Measurements from ENCODE around the gene HPS1.
"Not testable (repeated sequence)": the region's sequence is repeated elsewhere in the genome, so short reads cannot be mapped to it uniquely, and the experiment has no call there.

Gene HPS1

DNA sequence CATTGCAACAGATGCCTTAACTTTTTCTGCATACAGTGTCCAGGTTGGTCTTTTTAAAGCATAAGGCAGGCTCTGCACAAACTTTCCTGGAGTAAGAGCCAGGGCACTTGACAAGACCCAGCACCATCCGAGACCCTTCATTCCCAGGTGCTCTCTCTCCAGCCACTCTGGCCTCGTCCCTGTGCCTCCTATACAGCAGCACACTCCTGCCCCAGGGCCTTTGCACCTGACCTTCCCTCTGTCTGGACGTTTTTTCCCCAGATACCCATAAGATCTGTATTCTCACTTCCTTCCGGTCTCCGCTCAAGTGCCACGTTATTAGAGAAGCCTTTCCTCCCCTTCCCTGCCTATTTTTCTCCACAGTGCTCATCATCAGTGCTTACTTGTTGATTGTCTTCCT, 57.3 kb downstream of the HPS1 start:
- DNase-seq (ENCODE audit: low spot score), result no peak

DNA sequence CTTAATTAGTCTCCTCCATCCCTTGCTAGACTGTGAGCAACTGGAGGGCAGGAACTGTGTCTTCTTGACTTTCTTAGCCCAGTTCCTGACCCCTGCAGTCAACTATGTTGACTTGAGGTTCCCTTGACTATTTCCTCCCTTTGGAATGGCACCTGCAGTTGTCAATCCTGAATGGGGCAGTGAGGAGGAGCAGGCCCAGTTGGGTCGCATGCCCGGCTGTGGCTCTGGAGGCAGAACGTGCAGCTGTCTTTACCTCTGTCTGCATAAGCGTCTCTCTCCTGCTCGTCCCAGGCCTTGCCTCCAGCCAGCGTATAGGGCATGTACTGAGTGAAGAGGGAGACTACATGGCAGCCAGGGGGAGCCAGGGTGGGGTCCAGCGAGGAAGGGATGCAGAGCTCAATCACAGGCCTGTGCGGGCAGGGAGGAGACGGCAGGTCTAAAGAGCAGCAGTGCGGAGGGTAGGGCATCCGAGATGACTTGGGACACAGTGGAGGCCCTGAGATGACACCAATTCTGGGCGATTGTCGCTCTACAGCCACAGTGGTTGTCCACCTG, 58.6 kb downstream of the HPS1 start:
- no peak for DNase-seq (ENCODE audit: low spot score)

DNA sequence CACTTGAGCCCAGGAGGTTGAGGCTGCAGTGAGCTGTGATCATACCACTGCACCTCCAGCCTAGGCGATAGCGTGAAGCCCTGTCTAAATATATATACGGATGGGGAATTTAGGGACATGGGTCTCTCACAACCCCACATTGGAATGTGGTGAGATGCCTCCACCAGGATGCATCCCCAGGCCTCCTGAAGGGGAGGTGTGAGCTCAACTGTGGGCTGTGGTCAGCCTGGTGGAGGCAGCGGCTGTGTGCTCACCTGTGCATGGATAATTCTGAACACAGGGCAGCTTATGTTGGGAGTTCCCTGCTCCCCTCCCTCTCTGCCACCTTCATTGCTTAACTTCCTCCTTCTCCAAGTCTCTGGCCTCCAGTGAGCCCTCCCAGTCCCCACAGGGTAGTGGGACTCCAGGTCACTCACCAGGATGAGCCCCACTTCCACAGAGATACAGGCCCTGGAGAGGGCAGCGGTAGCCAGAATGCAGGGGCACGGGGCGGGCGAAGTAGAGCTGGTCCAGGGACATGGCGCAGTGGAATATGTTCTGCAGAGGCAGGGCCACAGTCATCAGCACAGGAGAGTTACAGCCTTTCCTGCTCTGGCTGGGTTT, 62.1 kb downstream of the HPS1 start:
- no peak for DNase-seq (ENCODE audit: low spot score)

DNA sequence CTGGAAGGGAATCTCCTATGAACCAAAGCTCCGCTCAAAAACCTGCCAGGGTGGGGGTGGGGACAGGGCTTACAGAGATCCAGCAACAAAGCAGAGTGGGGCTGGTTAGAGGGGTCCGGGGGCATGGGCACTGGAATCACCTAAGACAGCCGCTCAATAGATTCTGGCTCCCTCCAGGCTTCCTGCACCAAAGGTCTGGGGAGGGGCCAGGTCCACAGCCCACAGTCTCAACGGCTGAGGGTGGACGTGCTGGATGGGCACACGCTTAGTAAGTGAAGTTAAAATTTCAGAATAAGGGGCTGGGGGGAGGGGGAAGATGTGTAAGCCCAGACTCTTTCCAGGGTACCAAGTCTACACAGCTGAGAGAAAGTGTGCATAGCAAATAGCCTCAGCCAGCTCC, 62.9 kb downstream of the HPS1 start:
- DNase-seq (ENCODE audit: low spot score), result no peak

DNA sequence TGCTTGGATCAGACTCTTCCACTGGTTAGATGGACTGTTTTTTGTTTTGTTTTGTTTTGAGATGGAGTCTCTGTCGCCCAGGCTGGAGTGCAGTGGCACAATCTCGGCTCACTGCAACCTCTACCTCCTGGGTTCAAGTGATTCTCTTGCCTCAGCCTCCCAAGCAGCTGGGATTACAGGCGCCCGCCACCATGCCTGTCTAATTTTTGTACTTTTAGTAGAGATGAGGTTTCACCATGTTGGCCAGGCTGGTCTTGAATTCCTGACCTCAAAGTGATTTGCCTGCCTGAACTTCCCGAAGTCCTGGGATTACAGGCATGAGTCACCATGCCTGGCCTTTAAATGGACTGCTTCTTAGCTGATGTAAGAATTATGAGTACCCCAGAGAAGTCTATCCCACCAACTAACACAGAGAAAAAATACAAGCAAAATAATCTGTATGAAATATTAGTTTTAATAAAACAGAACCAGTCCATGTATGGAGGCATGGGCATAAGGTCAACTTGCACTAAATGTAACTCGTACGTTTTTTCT, 63.5 kb downstream of the HPS1 start:
- not testable (repeated sequence) for DNase-seq (ENCODE audit: low spot score)

DNA sequence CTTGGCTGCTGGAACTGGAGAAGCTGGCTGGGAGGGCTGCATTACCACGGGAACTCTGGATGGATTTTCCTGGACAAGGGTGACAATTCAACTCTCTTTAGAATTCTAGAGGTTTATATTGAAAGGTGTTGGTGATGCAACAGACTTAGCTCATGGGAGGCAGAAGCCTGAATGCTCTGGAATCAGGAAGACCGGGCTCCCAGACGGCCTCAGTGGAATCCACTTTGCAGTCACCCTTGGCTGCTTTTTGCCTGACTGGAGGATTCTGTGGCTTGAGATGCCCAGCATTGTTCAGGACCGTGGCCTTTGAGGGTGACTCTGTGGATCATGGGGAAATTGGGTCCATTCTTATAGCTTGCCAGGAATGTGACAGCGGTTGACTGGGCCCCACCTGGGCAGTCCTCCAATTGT, 64.0 kb downstream of the HPS1 start:
- no peak for DNase-seq (ENCODE audit: low spot score)

DNA sequence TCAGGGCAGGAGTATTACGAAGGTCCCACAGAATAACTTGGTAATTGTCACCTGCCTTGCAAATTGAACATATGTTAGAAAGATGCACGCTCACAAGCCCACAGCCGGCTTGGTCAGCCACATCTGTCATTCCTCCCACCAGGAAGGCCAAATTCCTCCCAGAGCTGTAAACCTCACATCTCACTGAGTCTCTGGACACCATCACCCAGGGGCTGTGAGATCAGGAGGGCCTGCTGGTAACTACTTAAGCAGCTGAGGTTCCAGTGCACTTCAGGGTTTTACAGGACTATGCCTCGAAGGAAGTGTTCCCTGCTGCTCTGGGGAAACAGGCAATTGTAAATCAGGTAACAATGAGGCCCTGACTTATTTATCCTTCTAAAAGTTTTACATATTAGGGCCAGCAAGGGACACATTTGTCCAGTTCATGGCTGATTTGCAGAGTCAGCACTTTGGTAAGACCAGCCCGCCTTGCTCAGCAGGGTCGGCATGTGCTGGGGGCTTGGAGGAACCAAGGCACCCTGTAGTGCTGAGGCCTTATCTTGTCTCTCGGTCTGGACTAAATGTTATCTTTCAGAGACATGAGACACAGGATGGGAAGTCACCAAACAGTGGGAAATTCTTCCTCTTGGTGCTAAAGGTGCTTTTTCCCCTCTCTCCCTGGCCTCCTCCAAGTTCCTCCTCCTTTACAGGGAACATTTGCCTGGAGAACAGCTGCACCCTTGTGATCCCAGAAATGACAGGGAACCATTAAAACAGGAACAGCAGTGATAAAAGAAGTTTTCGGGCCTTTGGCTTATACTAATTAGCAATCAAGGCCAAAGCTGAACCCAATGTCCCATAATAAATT, 66.0 kb downstream of the HPS1 start:
- no peak for DNase-seq (ENCODE audit: low spot score)

DNA sequence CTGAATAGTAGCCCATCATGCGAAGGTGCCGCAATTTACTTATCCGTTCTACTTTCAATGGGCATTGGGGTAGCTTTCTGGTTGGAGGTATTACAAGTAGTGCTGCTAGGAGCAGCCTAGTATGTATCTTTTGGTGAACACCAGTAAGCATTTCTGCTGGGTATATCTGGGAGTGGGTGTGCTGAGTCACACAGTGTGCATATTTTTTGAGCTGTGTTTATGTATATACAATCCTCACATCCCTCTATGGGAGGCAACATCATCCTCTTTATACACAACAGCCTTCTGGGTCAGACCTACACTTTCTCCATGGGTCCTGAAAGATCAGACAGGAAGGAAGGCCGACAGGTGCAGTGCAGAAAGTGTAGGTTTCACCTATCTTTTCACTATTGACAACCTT, 68.0 kb downstream of the HPS1 start:
- no peak for DNase-seq (ENCODE audit: low spot score)

DNA sequence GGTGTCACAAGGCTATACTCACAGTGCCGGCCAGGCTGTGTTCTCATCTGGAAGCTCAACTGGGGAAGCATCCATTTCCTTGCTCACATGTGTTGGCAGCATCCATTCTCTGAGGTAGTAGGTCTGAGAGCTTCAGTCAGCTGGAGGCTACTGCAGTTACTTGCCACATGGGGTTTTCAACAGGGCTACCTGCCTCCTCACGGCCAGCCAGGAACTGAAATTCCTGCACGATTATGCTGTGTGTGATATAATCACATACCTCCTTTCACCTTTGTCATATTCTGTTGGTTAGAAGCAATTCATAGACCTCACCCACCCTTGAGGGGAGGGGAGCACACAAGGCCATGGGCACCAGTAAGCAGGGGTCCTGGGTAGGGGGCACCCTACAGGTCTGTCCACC, 69.2 kb downstream of the HPS1 start:
- no peak for DNase-seq (ENCODE audit: low spot score)

DNA sequence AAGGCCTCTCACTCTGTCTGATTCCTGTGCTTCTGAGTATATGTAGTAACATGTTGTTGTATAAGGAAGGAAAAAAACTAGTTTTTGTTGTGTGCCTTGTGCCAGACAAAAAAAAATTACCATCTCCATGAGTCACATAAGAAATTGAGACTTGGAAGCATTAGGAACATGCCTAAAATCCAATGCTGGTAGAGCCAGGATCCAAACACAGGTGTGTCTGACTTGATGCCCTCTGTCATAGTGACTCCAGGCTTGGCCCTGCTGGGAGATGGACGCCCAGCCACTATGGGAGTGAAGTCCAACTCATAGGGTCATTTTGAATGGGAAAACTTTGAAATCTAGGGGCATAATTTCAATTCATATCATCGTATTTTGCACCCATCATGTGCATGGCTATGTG, 69.7 kb downstream of the HPS1 start:
- DNase-seq (ENCODE audit: low spot score), result no peak

DNA sequence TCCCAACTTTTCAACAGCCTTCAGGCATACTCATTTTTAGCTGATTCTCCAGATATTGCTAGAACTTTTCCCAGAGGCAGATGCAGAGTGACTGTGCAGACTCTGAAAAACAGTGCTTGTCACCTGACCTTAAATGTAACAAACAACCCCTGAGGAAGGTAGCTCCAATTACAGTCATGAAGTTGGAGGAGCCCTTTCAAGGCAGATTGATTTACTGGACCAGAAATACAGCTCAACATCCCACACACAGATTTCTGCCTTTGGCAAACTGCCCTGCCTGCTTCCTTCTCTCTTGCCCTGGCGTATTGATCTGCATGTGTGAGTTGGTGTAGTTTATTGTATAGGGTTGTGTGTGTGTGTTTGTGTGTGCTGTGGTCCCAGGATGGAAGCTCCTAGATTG, 70.2 kb downstream of the HPS1 start:
- no peak for DNase-seq (ENCODE audit: low spot score)

DNA sequence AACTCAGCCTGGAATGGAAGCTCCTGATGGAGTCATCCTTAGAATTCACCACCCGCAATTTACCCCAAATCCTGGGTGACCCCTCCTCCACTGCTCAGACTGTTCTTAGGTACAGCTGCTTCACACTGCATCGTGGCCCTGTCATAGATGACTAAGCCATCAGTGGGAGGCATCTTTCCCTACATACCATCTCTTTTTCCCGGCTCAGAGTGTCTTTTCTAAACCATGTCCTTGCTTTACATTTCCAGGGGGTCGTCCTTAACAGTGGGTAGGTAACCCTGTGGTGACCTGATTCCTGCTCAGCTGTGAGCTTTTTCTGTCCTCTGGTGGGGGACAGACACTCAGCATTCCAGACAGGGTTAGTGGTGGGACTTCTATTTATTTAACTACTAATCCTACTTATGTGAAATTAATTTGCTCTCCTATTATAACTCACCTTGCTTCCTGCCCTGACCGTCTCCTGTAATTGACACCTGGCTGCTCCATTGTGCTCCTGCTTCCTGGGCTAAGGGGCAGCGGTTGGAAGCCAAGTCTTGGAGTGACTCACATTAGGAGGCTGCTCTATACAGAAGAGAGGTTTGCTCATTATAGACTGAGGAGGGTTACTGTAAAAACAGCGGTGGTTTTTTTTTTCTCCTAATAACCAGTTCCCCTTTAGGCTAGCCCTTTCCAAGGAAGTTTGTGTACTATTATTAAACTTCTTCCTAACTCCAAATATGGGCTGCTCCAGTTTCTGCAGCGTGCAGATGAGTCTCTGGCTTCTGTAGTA, 72.3 kb downstream of the HPS1 start:
- no peak for DNase-seq (ENCODE audit: low spot score)

DNA sequence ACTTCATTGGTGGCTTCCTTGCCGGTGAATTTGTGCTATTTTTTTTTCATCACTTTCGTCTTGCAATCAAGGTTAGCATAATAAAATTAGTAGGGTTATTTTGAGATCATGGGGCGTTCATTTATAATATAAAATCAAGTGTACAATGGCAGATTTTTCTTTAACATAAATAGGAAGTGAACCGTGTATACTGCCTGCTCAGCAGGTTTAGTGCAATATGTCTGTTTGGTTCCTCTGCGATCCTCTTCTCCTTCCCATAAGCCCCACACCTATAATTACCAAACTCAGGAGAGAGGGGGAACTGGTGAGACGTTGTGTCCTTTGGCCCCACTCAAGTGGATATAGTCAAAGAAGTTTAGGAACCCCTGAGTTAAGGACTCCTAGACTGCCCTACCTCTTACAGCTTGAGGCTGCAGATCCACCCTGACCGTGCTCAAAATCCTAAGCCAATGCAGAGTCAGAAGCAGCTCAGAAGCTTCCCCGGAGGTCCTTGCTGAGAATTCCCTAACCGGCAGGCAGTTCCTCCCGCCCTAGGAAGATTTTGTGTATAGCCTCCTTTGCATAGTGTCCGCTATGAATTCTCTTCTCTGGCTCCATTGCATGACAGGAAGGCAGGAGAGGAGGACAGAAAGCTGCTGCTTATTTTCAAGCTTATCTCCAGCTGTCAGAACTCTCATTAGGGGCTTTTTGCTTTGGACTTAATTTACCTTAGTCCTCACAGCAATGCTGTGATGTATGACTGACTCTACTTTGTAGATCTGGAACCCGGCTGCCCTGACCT, 73.3 kb downstream of the HPS1 start:
- no peak for DNase-seq (ENCODE audit: low spot score)

DNA sequence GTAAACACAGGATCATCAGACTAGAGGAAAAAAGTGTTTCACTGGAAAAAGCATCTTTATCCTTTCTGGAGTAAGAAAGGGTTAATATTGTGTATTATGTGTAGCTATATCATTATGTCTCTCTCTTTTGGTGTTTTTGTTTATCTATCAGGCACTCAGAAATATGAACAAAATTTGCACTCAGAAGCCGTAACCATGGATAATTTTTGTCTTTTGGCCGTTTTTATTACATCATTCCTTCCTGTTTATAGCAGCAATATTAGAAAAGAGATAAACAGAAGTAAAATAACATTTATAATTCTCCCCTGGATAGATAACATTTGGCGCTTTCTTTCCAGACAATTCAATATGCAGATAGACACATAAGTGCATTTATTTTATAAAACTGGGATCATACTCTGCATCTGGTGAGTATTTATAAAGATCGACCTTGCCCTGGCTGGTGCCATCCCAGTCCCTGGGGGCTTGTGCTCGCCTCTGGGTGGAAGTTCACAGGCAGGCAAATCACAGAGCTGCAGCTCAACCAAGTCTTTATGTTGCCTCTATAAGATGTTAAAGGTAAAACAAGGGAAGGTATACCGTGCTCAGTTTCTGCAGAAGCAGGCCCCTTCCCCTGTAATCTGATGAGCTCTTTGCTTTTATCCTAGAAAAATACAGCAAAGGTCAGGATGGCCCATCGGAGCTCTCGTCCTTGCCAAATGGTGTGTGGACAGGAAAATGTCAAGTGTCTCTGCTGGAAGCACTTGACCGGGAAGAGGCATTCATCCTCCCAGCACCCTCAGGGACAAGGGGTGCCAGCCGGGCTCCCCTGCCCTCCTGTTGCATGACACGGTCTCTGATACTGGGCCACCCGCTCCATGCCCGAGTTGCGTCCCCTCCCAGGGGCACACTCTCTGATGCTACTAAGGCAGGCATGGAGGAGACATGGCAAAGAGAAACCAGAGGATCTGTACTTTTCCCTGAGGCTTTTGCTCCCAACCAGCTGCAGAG, 75.6 kb downstream of the HPS1 start:
- no peak for DNase-seq (ENCODE audit: low spot score)

DNA sequence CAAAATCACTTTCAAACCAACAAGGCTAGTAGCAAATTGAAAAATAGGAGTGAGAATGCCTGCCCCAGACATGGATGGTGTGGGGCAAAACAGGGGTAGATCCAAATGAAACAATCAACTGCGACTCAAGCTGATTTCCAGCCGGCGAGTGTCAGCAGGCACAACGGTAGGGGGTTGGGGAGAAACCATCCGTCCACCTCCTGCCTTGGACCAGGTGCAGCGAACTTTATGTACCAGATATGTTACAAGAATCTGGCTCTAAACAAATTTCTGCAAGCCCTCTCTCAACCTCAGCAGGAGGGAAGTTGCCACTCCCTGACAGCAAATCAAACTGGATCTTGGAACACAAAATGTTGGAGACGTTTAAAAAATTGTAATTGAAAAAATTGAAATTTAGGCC, 76.9 kb downstream of the HPS1 start:
- DNase-seq (ENCODE audit: low spot score), result no peak

DNA sequence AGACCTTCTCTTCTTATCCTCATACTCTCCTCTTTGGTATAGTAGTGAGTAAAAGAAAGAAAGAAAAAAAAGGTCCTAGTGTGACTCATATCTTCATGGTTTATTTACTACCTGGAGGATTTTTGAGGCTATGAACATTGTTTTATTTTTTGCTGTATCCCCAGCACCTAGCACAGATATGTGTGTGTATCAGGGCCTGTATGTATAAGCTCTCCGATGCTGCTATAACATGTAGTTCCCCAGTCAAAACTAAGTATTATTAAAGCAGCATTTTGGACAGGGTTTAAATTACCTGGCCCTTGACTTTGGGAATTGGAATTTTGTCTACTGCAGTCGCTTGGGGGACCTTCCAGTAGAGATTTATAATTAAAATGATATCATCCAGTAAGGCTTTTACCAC, 78.1 kb downstream of the HPS1 start:
- no peak for DNase-seq (ENCODE audit: low spot score)

DNA sequence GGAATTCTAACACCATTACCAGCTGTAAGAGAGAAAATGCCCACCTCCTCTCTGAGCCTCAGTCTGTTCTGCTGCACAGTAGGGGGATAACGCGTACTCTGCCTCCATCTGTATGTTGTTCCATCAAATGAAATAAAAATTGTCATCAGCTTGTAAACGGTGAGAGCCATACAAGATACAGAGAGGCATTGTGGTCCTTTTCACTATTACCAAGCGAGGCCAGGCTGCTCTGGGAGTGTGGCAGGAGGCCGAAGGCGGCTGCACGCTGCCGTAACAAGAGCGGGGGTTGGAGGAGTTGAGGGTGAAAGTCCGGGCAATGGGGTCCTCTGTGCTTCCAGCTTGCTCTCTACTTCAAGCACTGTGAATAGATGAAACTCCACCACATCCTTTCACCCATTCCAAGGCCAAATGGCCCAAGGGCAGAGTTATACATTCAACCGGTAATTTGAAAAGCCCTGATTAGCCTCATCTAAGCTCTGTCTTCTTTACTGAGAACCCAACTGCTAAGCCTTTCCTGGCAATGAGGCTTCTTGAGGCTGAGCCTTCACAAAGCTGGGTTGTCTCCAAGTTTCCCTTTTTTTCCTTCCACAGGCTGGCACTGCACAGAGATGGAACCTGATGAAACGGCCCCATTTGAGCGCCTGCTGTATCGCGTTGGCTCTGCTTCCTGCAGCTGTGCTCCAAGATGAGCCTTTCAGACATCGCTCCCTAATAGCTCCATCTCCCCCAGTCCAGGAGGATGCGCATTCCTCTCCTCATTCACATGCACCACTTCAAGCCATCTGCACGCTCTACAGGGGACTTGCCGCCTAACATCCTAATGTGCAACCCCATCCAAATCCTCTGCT, 78.9 kb downstream of the HPS1 start:
- peak; percentile 59 for DNase-seq (ENCODE audit: low spot score)
